G401.6 (cell line): ENCODE data around the gene THAP5.
A peak's percentile ranks its signal among the peaks of the same experiment; 100 is the strongest.
"Not testable (repeated sequence)": the region's sequence is repeated elsewhere in the genome, so short reads cannot be mapped to it uniquely, and the experiment has no call there.

Experiments used
- FAIRE-seq: peaks from 2 replicates; lab custom pipeline; 2012; peaks lifted over from hg19 to GRCh38; lab: Jason Lieb, UNC

Gene THAP5

GRCh38 chr7:108584211-108584610 lies 14.7 kb upstream of the THAP5 start:
- no peak for FAIRE-seq

- peak; percentile 94 for FAIRE-seq
Observed at GRCh38 chr7:108581655-108582491, 12.4 kb upstream of the THAP5 start.

DNA sequence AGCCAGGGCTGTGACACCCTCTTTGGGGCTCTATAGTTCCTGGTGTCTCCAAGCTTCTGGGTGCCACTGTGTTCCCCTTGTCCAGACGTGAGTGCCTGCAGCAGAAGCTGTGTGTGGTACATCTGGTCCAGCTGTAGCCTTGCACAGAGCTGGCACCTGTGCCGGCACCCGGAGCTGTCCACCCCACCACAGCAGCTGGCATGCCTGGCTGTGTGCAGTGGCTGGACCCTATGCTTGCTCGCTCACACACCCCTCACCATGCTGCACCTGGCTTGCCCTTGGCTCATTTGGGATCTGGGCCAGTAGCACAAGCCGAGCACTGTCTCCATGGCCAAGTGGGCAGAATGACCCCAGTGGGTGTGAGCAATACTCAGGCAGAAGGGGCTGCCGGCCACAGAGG lies 10.8 kb upstream of the THAP5 start:
- no peak for FAIRE-seq

DNA sequence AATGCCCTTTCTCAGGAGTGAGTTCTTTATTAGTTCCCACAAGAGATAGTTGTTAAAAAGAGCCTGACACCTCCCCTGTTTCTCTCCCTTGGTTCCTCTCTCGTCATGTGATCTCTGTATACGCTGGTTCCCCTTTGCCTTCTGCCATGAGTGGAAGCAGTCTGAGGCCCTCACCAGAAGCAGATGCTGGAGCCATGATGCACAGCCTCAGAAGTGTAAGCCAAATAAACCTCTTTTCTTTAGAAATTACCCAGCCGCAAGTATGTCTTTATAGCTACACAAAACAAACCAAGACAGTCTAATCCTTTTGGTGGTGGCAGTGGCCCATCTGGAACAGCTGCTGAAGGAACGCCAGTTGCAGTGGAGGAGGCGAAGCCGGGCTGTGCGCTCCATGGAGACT lies 9.4 kb upstream of the THAP5 start:
- no peak for FAIRE-seq

DNA sequence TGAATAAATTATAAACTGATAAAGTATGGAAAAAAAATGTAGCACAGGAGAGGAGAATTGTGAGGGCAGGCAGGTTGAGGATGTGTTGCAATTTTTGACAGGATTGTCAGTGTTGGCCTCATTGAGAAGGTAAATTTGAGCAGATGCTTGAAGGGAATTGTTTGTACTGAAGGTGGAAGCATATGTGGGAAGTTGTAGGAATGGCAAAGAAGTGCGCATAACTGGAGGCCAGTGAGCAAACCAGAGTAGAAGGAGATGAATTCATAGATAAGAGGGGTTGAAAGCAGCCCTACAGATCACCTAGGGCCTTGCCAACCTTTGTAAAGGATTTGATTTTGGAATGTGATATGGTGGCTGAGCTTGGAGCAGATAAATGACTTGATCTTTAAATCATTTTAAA lies 6.6 kb upstream of the THAP5 start:
- FAIRE-seq: no peak

DNA sequence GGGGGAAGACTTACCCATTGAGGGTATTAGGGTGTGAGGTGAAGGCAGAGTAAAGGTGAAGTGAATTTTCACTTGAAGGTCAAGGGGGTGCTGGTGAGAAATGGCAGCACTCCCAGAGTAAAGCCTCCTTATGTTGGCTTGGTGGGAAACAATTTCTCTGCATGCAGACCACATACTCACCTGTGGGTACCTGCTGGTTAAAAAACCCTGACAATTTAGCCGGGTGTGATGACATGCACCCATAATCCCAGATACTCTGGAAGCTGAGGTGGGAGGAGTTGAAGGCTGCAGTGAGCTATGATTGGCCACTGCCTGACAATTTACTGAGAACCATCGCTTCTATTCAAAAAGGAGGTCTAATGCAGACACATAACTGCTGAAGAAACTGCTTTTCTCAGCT lies 5.7 kb upstream of the THAP5 start:
- FAIRE-seq: no peak

DNA sequence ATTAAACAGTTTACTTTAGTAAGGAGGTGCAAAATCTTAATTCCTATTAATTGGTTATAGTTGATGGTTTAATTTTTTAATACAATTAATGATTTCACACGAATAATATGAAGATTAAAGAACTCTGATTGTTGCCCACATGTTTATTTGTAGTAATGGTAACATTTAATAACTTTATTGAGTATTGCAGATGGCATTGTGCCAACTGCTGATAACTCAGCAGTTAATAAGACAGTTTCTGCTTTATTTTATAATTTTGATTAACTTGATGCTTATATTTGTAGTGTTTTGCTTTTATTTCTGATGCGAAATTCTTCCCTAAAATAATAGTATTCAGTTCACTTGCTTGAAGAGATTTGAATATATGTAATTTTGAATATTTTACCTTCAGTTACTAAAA lies 3.0 kb upstream of the THAP5 start:
- FAIRE-seq: no peak

DNA sequence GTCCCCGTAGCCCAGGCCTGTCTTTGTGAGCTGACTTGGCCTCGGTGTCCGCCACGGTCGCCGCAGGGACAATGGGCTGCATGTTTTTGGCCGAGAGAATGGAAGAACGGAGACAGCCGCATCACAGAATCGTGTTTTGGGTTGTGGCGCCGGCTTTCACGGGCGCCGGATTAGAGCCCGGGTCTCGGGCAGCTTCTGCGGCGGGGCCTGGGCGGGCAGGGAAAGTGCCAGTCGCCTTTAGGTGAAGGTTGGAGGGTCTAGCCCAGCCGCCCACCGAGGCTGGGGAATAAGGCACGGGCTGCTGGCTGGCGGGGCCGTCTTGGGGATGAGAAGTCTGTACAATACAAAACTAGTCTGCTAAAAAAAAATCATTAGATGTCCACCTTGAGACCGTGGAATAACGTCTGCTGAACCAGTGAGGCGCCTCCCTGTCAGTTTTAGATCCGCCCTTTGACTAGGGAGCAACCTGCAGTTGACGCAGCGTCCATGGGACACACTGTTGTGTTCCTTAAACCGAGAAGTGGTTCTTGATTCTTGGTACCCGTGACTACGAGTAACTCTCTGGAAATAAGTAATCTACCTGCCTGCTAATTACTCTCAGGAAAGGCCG lies 745 bp upstream of the THAP5 start:
- no peak for FAIRE-seq

GRCh38 chr7:108568801-108569380 lies 615 bp downstream of the THAP5 start:
- no peak for FAIRE-seq

GRCh38 chr7:108565987-108566386 lies 3.5 kb downstream of the THAP5 start:
- no peak for FAIRE-seq

- FAIRE-seq: no peak
Observed at GRCh38 chr7:108561047-108561619, 8.4 kb downstream of the THAP5 start.

DNA sequence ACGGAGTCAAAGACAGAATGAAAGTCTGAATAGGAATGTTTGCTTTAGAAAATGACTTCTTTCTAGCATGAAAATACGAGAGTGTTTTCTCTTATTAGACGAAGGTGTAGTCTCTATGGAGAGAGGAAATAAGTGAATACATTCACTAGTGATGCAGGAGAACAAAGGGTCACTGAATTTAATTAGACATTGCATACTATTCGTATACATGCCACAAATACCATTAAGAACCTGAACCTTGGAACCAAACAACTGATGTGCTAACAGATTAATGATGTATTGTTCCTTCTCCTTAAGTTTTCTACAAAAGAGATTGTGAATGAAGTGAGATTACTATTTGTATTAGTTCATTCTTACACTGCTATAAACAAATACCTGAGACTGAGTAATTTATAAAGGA lies 10.3 kb downstream of the THAP5 start:
- FAIRE-seq: no peak

DNA sequence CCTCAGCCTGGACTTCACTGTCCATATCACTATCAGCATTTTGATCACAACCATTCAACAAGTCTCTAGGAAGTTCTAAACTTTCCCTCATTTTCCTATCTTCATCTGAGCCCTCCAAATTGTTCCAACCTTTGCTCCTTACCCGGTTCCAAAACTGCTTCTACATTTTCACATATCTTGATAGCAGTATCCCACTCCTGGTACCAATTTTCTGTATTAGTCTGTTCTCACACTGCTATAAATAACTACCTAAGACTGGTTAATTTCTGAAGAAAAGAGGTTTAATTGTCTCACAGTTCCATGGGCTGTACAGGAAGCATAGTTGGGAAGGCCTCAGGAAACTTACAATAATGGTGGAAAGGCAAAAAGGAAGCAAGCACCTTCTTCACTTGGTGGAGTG lies 11.9 kb downstream of the THAP5 start:
- no peak for FAIRE-seq

- FAIRE-seq: no peak
Observed at GRCh38 chr7:108557191-108557590, 12.3 kb downstream of the THAP5 start.

DNA sequence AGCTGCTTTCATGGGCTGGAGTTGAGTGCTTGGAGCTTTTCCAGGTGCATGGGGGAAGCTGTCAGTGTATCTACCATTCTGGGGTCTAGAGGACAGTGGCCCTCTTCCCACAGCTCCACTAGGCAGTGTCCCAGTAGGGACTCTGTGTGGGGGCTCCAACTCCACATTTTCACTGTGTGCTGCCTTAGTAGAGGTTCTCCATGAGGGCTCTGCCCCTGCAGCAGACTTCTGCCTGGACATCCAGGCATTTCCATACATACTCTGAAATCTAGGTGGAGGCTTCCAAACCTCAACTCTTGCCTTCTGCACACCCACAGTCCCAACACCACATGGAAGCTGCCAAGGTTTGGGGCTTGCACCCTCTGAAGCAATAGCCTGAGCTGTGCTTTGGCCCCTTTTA lies 12.8 kb downstream of the THAP5 start:
- FAIRE-seq: not testable (repeated sequence)

- not testable (repeated sequence) for FAIRE-seq
Observed at GRCh38 chr7:108548141-108548896, 21.2 kb downstream of the THAP5 start.

- FAIRE-seq: no peak
Observed at GRCh38 chr7:108541478-108541877, 28.0 kb downstream of the THAP5 start.

- FAIRE-seq: not testable (repeated sequence)
Observed at GRCh38 chr7:108538685-108539084, 30.8 kb downstream of the THAP5 start.

DNA sequence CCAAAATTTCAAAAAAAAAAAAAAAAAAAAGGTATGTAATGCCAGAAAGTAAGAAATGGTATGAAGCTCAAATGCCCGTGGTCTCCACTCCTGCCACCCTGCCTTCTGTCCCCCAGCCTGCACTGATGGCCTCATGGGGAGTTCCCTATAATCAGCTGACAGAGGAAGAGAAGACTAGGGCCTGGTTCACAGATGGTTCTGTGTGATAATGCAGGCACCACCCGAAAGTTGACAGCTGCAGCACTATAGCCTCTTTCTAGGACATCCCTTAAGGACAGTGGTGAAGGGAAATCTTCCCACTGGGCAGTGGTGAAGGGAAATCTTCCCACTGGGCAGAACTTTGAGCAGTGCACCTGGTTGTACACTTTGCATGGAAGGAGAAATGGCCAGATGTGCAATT lies 31.3 kb downstream of the THAP5 start:
- FAIRE-seq: not testable (repeated sequence)

GRCh38 chr7:108537229-108537628 lies 32.3 kb downstream of the THAP5 start:
- no peak for FAIRE-seq

GRCh38 chr7:108535744-108536143 lies 33.8 kb downstream of the THAP5 start:
- FAIRE-seq: no peak

DNA sequence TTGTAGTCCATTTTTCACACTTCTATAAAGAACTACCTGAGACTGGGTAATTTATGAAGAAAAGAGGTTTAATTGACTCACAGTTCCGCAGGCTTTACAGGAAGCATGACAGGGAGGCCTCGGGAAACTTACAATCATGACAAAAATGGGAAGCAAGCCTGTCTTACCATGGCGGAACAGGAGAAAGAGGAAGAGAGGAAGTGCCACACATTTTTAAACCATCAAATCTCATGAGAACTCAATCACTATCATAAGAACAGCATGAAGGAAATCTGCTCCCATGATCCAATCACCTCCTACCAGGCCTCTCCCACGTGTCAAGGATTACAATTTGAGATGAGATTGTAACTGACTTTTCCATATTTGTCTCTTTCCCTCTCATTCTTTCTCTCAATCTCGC lies 34.2 kb downstream of the THAP5 start:
- FAIRE-seq: no peak

GRCh38 chr7:108533712-108534111 lies 35.8 kb downstream of the THAP5 start:
- no peak for FAIRE-seq
